Loucy (cell line): ENCODE data around the gene SLC6A1.

Experiments used
- H2AFZ ChIP-seq: fragments of 200-600 bp; sonication (generic); 2 replicates; pipeline ENCODE4 v1.6.0; 2016; ENCODE audit warnings: antibody characterized with exemption, mild to moderate bottlenecking, low read length, moderate library complexity
- H3F3A ChIP-seq: fragments of 200-600 bp; 2 replicates; pipeline ENCODE4 v1.6.0; 2016; ENCODE audit warnings: antibody characterized with exemption, low read depth, mild to moderate bottlenecking
- H3K27me3 ChIP-seq: fragments of 200-600 bp; sonication (generic); 2 replicates; pipeline ENCODE4 v1.6.1; 2014; ENCODE audit warnings: low read length, mild to moderate bottlenecking; ENCODE audit not compliant: insufficient read depth, poor library complexity, severe bottlenecking
- H3K36me3 ChIP-seq: fragments of 200-600 bp; sonication (generic); 2 replicates; pipeline ENCODE4 v1.6.1; 2016; ENCODE audit warnings: low read length; ENCODE audit not compliant: insufficient read depth
- H3K4me1 ChIP-seq: fragments of 200-600 bp; sonication (generic); 2 replicates; pipeline ENCODE4 v1.5.1; 2014; ENCODE audit warnings: low read length, mild to moderate bottlenecking; ENCODE audit not compliant: insufficient read depth, poor library complexity, severe bottlenecking
- H3K4me2 ChIP-seq: fragments of 200-600 bp; sonication (generic); 2 replicates; pipeline ENCODE4 v1.6.0; 2014; ENCODE audit warnings: antibody characterized with exemption, low read length, low read depth, mild to moderate bottlenecking; ENCODE audit not compliant: poor library complexity, severe bottlenecking
- H3K4me3 ChIP-seq: fragments of 200-600 bp; sonication (generic); 2 replicates; pipeline ENCODE4 v1.5.1; 2014; ENCODE audit warnings: low read length, mild to moderate bottlenecking, mixed read lengths; ENCODE audit not compliant: poor library complexity, severe bottlenecking
- H3K79me2 ChIP-seq: fragments of 200-600 bp; sonication (generic); 2 replicates; pipeline ENCODE4 v1.6.1; 2014; ENCODE audit warnings: low read length; ENCODE audit not compliant: insufficient read depth
- H3K9ac ChIP-seq: fragments of 200-600 bp; sonication (generic); 2 replicates; pipeline ENCODE4 v1.6.0; 2014; ENCODE audit warnings: mild to moderate bottlenecking, low read depth, low read length, moderate library complexity; ENCODE audit not compliant: poor library complexity, severe bottlenecking
- H3K9me2 ChIP-seq: fragments of 200-600 bp; sonication (generic); replicated peaks from 2 replicates; pipeline ENCODE4 v1.6.1; 2016; ENCODE audit warnings: low read depth, low read length, mixed read lengths
- H3K9me3 ChIP-seq: fragments of 200-600 bp; sonication (generic); 2 replicates; pipeline ENCODE4 v1.6.1; 2014; ENCODE audit warnings: mild to moderate bottlenecking, antibody characterized with exemption, low read length, low read depth; ENCODE audit not compliant: insufficient read depth
- H4K20me1 ChIP-seq: fragments of 200-600 bp; sonication (generic); 2 replicates; pipeline ENCODE4 v1.6.0; 2014; ENCODE audit warnings: antibody characterized with exemption, low read length, mild to moderate bottlenecking; ENCODE audit not compliant: insufficient read depth, poor library complexity, severe bottlenecking
- EZH2phosphoT487 ChIP-seq: fragments of 200-600 bp; IDR thresholded peaks from 2 replicates; pipeline ENCODE4 v1.6.1; 2018; ENCODE audit warnings: antibody characterized with exemption, mild to moderate bottlenecking, moderate library complexity, borderline replicate concordance
- TF ChIP-seq, protein P1 (sequence below): fragments of 200-600 bp; sonication (generic); conservative IDR thresholded peaks from 2 replicates; pipeline ENCODE4 v1.5.1; 2014; ENCODE audit warnings: mild to moderate bottlenecking, antibody characterized with exemption, low read length

SLC6A1 gene

DNA sequence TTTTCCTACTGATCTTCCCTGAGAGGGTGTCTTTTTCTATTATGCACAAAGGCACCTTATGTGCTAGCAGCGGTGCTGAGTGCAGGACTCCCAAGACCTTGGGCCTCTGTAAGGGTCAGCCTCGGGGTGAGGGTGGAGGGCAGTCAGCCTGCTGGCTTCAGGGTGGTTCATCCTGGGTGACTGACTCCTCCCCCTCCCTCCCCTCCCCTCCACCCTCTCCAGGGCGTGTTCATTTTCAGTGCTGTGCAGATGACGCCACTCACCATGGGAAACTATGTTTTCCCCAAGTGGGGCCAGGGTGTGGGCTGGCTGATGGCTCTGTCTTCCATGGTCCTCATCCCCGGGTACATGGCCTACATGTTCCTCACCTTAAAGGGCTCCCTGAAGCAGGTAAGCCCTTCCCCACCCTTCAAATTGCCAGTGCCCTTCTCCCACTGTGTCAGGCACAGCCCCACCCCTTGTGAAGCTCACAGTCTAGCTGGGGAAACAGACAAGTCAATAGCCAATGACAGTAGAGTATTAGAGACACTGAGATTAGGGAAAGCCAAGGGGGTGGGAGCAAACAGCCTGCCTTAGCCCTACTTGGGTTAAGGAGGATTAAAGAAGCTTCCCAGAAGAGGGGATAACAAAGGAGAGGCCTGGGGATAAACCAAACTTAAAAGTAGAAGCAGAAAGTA, 41.9 kb downstream of the SLC6A1 start:
- Histone ChIP-seq H3K27me3 (no peaks in the 10 kb centered on the region), H4K20me1 (no peaks in the 10 kb centered on the region), H3K4me3 (no peak overlapping the region), H3F3A (no peaks in the 10 kb centered on the region), H3K9ac (no peak overlapping the region), H3K9me2 (no peaks in the 10 kb centered on the region), H3K36me3 (no peaks in the 10 kb centered on the region), H3K4me1 (no peaks in the 10 kb centered on the region), H3K4me2 (no peak overlapping the region), H3K79me2 (no peaks in the 10 kb centered on the region), H2AFZ (no peak overlapping the region), H3K9me3 (no peaks in the 10 kb centered on the region)
- TF ChIP-seq EZH2phosphoT487: no peak
- TF ChIP-seq, protein P1, sequence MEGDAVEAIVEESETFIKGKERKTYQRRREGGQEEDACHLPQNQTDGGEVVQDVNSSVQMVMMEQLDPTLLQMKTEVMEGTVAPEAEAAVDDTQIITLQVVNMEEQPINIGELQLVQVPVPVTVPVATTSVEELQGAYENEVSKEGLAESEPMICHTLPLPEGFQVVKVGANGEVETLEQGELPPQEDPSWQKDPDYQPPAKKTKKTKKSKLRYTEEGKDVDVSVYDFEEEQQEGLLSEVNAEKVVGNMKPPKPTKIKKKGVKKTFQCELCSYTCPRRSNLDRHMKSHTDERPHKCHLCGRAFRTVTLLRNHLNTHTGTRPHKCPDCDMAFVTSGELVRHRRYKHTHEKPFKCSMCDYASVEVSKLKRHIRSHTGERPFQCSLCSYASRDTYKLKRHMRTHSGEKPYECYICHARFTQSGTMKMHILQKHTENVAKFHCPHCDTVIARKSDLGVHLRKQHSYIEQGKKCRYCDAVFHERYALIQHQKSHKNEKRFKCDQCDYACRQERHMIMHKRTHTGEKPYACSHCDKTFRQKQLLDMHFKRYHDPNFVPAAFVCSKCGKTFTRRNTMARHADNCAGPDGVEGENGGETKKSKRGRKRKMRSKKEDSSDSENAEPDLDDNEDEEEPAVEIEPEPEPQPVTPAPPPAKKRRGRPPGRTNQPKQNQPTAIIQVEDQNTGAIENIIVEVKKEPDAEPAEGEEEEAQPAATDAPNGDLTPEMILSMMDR: no peak

- H3K9ac ChIP-seq: no peak overlapping the region
- TF ChIP-seq, protein P1: no peak
- TF ChIP-seq EZH2phosphoT487: no peak
- H3K36me3 ChIP-seq: no peaks in the 10 kb centered on the region
Measured at GRCh38 chr3:11035757-11036505, 43.4 kb downstream of the SLC6A1 start.

DNA sequence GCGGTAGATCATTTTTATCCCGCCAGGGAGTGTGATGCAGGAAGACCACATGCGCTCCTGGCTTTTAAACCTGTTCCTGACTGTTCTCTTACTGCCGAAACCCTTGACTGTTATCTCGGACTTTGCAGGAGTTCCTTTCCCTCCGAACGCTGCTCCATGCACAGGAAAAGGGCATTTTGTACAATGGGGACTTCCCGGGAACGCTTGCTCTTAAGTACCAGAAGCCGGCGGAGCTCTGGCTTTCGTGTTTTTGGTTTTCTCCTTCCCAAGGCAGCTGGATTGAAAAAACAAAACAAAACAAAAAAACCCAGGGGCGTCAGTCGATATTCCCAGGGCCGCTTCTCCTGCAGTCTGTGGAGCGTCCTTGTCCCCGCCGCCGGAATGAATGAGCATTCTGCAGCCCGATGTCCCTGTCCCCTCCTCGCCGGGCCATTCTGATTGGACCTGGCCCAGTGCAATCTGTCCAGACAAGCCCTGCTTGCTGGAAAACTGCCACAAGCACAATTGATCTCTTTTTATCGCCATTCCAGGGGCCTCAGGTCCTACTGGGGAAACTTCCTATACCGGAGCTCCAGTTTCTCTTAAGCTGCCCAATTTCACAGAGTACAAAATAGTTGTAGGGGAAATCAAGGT, 44.8 kb downstream of the SLC6A1 start:
- no peaks in the 10 kb centered on the region for H3K9me3 ChIP-seq

More at GRCh38 chr3:11035757-11036505, 43.4 kb downstream of the SLC6A1 start:
- Histone ChIP-seq H3F3A (no peaks in the 10 kb centered on the region), H3K9me2 (no peaks in the 10 kb centered on the region), H3K79me2 (no peaks in the 10 kb centered on the region), H3K4me3 (no peak overlapping the region), H3K9me3 (no peaks in the 10 kb centered on the region), H3K4me2 (no peak overlapping the region), H4K20me1 (no peaks in the 10 kb centered on the region), H3K27me3 (no peaks in the 10 kb centered on the region), H3K4me1 (no peaks in the 10 kb centered on the region), H2AFZ (no peak overlapping the region)

More for the DNA sequence above, 44.8 kb downstream of the SLC6A1 start:
- Histone ChIP-seq H3K79me2 (no peaks in the 10 kb centered on the region), H3K9me2 (no peaks in the 10 kb centered on the region), H3F3A (no peaks in the 10 kb centered on the region), H3K4me3 (no peak overlapping the region), H3K9ac (no peak overlapping the region), H3K4me1 (no peaks in the 10 kb centered on the region), H3K36me3 (no peaks in the 10 kb centered on the region), H3K27me3 (no peaks in the 10 kb centered on the region), H3K4me2 (no peak overlapping the region), H2AFZ (no peak overlapping the region), H4K20me1 (no peaks in the 10 kb centered on the region)
- no peak for TF ChIP-seq EZH2phosphoT487
- TF ChIP-seq, protein P1: no peak
